ENCODE measurements around the gene ZNF618. TPM values are rescaled to one million over a fixed set of nuclear protein-coding genes. Genes with fewer than 3 reads are reported as not detected.
"Not testable (repeated sequence)": the region's sequence is repeated elsewhere in the genome, so short reads cannot be mapped to it uniquely, and the experiment has no call there.

ZNF618 gene
- total RNA-seq, 1 donor from 2014 or later, result 4.7 TPM

DNA sequence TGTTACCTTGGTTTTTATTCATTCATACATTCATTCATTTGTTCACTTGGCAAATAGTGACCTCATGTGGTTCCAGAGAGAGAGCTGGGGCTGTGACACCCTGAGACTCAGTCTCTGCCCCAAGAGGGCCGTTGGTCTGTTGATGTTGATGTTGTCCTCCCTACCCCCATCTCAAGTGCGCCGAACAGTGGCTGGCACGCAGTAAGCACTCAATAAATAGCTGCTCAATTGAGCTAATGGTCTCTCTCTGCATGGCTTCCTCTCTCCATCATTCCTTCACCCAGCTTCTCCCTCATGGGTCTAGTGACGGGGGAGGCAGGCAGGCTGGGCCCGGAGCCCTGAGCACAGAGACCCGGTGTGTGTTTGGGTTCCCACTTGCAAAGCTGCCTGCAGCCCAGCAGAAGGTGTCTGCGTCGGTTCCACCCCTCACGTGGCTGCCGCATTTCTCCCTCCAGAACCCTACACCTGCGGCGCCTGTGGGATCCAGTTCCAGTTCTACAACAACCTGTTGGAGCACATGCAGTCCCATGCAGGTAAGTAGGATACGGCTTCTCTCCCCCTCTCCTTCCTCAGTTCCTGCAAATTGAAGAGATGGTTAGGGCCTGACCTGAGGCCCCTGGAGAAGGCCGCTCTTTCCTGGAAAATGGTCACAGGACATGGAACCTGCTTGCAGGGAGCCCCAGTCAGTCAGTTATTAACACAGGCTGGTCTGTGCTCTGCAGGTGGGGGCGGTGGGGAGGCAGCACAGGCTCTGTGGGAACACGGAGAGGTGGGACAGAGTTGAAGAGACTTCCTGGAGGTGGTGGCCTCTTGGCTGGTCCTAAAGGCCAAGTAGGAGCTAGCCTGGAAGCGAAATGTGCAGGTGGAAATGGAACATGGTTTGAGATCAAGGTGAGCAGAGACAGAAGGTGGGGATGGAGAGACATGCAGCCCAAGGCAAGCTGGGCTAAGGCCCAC, 160.0 kb downstream of the ZNF618 start:
- Histone ChIP-seq H3K4me3 (ENCODE audit: low read length in 3 of 3) (no peak overlapping the region), H3K4me1 (ENCODE audit: control insufficient read depth in 3 of 3, insufficient read depth in 3 of 3, low read length in 3 of 3) (no peaks in the 10 kb centered on the region), H3K9me3 (ENCODE audit: control insufficient read depth in 3 of 3, low read length in 3 of 3) (no peaks in the 10 kb centered on the region), H3K36me3 (ENCODE audit: control insufficient read depth in 3 of 3, insufficient read depth in 3 of 3, low read length in 3 of 3) (peaks cover 12 to 29% (median 16%) of the 10 kb centered on the region in 3 donors), H3K27me3 (ENCODE audit: control insufficient read depth in 3 of 3, insufficient read depth in 3 of 3, low read length in 3 of 3) (no peaks in the 10 kb centered on the region), H3K27ac (ENCODE audit: low read depth, low read length) (no peak overlapping the region), H3K9ac (ENCODE audit: low read depth in 1 of 3, low read length in 3 of 3) (no peak overlapping the region)

DNA sequence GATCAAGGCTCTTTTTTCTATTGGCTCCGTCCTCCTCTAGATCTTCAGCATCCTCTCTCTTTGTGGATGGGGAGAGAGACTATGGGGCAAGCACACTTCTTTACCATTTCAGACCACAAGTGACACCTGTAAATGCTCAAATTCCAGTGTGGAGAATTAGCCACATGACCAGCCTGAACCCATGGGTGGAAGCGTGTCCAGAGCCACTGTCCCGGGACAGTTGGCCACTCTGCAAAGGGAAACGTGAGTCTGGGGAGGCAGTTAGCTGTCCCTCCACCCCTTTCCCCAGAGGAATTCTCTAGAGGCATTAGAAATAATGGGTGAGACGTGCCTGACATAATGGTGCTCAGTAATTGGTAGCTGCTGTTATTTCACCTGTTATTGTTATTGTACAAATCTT, 161.1 kb downstream of the ZNF618 start:
- peaks cover 12 to 29% (median 16%) of the 10 kb centered on the region in 3 donors for H3K36me3 ChIP-seq (ENCODE audit: control insufficient read depth in 3 of 3, insufficient read depth in 3 of 3, low read length in 3 of 3)
- no peak overlapping the region for H3K27ac ChIP-seq (ENCODE audit: low read depth, low read length)
- H3K4me3 ChIP-seq (ENCODE audit: low read length in 3 of 3), result no peak overlapping the region
- H3K9ac ChIP-seq (ENCODE audit: low read depth in 1 of 3, low read length in 3 of 3), result no peak overlapping the region
- H3K4me1 ChIP-seq (ENCODE audit: control insufficient read depth in 3 of 3, insufficient read depth in 3 of 3, low read length in 3 of 3), result no peaks in the 10 kb centered on the region
- H3K27me3 ChIP-seq (ENCODE audit: control insufficient read depth in 3 of 3, insufficient read depth in 3 of 3, low read length in 3 of 3), result no peaks in the 10 kb centered on the region
- H3K9me3 ChIP-seq (ENCODE audit: control insufficient read depth in 3 of 3, low read length in 3 of 3), result no peaks in the 10 kb centered on the region

DNA sequence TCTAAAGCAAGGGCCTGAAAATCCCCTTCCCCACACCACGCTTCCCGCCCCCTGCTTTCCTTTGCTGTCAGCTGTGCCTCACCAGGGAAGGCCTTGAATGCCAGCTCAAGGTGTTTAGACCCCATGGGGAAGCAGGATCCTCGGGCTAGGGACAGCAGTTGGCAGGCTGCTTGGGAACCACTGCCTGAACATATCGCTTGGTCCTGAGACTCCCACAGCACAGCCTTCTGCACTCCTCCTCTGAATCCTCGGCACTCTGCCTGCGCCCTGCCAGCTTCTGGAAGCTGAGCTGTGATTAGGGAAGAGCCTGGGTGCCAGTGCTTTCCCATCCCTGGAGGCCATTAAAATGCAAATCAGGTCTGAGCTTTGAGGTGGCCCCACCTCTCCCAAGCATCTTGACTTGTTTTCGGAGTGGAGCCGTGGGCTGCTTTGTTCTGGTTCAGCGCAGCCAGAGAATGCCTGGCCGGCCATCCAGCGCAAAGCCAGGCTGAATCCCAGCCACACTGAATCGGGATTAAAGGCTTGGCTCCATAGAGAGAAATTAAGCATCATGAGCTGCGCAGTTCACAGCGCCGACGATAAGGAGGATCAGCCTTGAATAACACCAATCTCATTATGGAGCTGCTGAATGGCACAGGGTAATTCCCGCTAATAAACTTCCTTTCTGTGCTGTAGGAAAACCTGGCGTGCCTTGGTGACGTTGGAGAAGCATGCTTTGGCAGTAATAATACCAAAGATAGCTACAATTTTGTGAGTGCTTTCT, 162.0 kb downstream of the ZNF618 start:
- H3K27ac ChIP-seq (ENCODE audit: low read depth, low read length), result no peak overlapping the region
- H3K9ac ChIP-seq (ENCODE audit: low read depth in 1 of 3, low read length in 3 of 3), result no peak overlapping the region
- H3K27me3 ChIP-seq (ENCODE audit: control insufficient read depth in 3 of 3, insufficient read depth in 3 of 3, low read length in 3 of 3), result no peaks in the 10 kb centered on the region
- H3K4me1 ChIP-seq (ENCODE audit: control insufficient read depth in 3 of 3, insufficient read depth in 3 of 3, low read length in 3 of 3), result no peaks in the 10 kb centered on the region
- H3K4me3 ChIP-seq (ENCODE audit: low read length in 3 of 3), result no peak overlapping the region
- no peaks in the 10 kb centered on the region for H3K9me3 ChIP-seq (ENCODE audit: control insufficient read depth in 3 of 3, low read length in 3 of 3)
- H3K36me3 ChIP-seq (ENCODE audit: control insufficient read depth in 3 of 3, insufficient read depth in 3 of 3, low read length in 3 of 3), result peaks cover 12 to 22% (median 16%) of the 10 kb centered on the region in 3 donors

DNA sequence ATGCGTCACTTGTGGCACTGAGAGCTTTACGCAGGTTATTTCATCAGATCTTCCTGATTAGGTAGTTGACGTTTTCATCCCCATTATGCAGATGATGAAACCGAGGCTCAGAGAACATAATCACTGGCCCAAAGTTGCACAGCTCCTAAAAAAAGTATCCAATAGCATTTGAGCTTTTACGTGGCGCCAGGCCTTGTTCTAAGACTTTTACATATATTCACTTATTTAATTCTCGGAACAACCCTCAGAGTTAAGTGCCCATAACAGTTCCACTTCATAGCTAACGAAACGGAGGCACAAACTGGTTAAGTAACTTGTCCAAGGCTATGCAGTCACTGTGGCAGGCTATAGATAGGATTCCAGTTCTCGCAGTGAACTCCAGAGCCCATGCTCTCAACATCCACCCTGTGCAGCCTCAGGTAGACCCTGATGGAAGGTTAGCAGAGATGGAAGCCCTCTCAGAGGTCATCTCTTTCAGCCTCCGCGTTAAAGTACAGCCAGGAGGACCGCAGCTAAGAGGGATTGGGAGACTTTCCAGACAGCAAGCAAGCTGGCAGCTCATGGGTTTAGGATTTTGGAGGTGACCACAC, 162.7 kb downstream of the ZNF618 start:
- Histone ChIP-seq H3K9me3 (ENCODE audit: control insufficient read depth in 3 of 3, low read length in 3 of 3) (no peaks in the 10 kb centered on the region), H3K4me1 (ENCODE audit: control insufficient read depth in 3 of 3, insufficient read depth in 3 of 3, low read length in 3 of 3) (no peaks in the 10 kb centered on the region), H3K36me3 (ENCODE audit: control insufficient read depth in 3 of 3, insufficient read depth in 3 of 3, low read length in 3 of 3) (peaks cover 12 to 22% (median 16%) of the 10 kb centered on the region in 3 donors), H3K27ac (ENCODE audit: low read depth, low read length) (no peak overlapping the region), H3K27me3 (ENCODE audit: control insufficient read depth in 3 of 3, insufficient read depth in 3 of 3, low read length in 3 of 3) (no peaks in the 10 kb centered on the region), H3K9ac (ENCODE audit: low read depth in 1 of 3, low read length in 3 of 3) (no peak overlapping the region), H3K4me3 (ENCODE audit: low read length in 3 of 3) (no peak overlapping the region)

DNA sequence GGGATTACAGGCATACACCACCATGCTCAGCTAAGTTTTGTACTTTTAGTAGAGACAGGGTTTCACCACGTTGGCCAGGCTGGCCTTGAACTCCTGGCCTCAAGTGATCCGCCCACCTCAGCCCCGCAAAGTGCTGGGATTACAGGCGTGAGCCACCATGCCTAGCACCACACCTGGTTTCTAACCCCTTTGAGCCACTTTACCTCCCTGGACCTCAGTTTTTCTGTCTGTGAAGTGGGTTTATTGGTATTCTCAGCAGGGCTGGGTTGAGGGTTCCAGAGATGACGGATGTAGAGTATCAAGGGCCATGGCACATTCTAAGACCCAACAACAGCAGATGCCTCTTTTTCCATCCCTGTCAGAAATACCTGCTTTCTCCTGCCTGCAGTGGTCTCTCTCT, 163.4 kb downstream of the ZNF618 start:
- Histone ChIP-seq H3K27me3 (ENCODE audit: control insufficient read depth in 3 of 3, insufficient read depth in 3 of 3, low read length in 3 of 3) (no peaks in the 10 kb centered on the region), H3K36me3 (ENCODE audit: control insufficient read depth in 3 of 3, insufficient read depth in 3 of 3, low read length in 3 of 3) (peaks cover 12 to 22% (median 16%) of the 10 kb centered on the region in 3 donors)

DNA sequence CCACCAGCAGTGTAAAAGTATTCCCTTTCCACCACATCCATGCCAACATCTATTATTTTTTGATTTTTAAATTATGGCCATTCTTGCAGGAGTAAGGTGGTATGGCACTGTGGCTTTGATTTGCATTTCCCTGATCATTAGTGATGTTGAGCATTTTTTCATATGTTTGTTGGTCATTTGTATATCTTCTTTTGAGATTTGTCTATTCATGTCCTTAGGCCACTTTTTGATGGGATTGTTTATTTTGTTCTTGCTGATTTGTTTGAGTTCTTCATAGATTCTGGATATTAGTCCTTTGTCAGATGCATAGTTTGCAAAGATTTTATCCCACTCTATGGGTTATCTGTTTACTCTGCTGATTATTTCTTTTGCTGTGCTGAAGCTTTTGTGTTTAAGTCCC, 167.6 kb downstream of the ZNF618 start:
- not testable (repeated sequence) for H3K4me3 ChIP-seq (ENCODE audit: low read length in 3 of 3); H3K27ac ChIP-seq (ENCODE audit: low read depth, low read length); H3K9ac ChIP-seq (ENCODE audit: low read depth in 1 of 3, low read length in 3 of 3); H3K9me3 ChIP-seq (ENCODE audit: control insufficient read depth in 3 of 3, low read length in 3 of 3); H3K27me3 ChIP-seq (ENCODE audit: control insufficient read depth in 3 of 3, insufficient read depth in 3 of 3, low read length in 3 of 3); H3K4me1 ChIP-seq (ENCODE audit: control insufficient read depth in 3 of 3, insufficient read depth in 3 of 3, low read length in 3 of 3)
- H3K36me3 ChIP-seq (ENCODE audit: control insufficient read depth in 3 of 3, insufficient read depth in 3 of 3, low read length in 3 of 3), result peaks cover 6 to 12% (median 10%) of the 10 kb centered on the region in 3 donors

More for the DNA sequence above, 163.4 kb downstream of the ZNF618 start:
- H3K9ac ChIP-seq (ENCODE audit: low read depth in 1 of 3, low read length in 3 of 3), result no peak overlapping the region
- H3K4me1 ChIP-seq (ENCODE audit: control insufficient read depth in 3 of 3, insufficient read depth in 3 of 3, low read length in 3 of 3), result no peaks in the 10 kb centered on the region
- H3K27ac ChIP-seq (ENCODE audit: low read depth, low read length), result no peak overlapping the region
- no peak overlapping the region for H3K4me3 ChIP-seq (ENCODE audit: low read length in 3 of 3)
- no peaks in the 10 kb centered on the region for H3K9me3 ChIP-seq (ENCODE audit: control insufficient read depth in 3 of 3, low read length in 3 of 3)

DNA sequence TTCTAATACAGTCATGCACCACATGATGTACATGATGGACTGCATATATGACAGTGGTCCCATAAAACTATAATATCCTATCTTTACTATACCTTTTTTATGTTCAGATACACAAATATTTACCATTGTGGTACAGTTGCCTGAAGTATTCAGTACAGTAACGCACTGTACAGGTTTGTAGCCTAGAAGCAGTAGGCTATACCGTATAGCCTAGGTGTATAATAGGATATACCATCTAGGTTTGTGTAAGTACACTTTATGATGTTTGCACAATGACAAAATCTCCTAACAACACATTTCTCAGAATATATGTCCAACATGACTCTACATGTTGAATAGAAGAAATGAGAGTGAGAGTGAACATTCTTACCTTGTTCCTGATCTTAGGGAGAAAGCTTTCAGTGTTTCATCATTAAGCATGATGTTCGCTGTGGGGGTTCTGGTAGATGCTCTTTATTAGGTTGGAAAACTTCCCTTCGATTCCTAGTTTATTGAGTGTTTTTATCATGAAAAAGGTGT, 170.2 kb downstream of the ZNF618 start:
- H3K27me3 ChIP-seq (ENCODE audit: control insufficient read depth in 3 of 3, insufficient read depth in 3 of 3, low read length in 3 of 3), result no peaks in the 10 kb centered on the region

DNA sequence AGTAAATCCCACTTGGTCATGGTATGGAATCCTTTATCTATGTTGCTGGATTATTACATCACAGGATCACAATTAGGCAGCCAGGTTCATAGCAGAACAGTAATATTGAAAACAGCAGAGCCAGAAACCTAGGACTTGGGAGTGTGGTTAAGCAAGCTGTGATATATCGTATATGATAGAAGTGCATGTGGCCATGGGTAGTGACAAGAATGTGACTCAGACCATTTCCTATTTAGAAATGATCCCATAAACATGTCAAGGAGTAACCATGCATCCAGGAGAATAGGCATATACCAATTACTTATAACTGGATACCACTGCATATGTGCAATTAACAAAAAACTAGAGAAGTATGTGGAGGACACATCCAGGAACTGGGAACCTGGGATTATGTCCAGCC, 170.8 kb downstream of the ZNF618 start:
- no peaks in the 10 kb centered on the region for H3K27me3 ChIP-seq (ENCODE audit: control insufficient read depth in 3 of 3, insufficient read depth in 3 of 3, low read length in 3 of 3)
- H3K4me1 ChIP-seq (ENCODE audit: control insufficient read depth in 3 of 3, insufficient read depth in 3 of 3, low read length in 3 of 3), result no peaks in the 10 kb centered on the region
- no peak overlapping the region for H3K27ac ChIP-seq (ENCODE audit: low read depth, low read length)
- H3K9me3 ChIP-seq (ENCODE audit: control insufficient read depth in 3 of 3, low read length in 3 of 3), result no peaks in the 10 kb centered on the region
- no peak overlapping the region for H3K4me3 ChIP-seq (ENCODE audit: low read length in 3 of 3)
- no peak overlapping the region for H3K9ac ChIP-seq (ENCODE audit: low read depth in 1 of 3, low read length in 3 of 3)
- H3K36me3 ChIP-seq (ENCODE audit: control insufficient read depth in 3 of 3, insufficient read depth in 3 of 3, low read length in 3 of 3), result peaks cover 22 to 35% (median 25%) of the 10 kb centered on the region in 3 donors

More for the DNA sequence above, 170.2 kb downstream of the ZNF618 start:
- Histone ChIP-seq H3K36me3 (ENCODE audit: control insufficient read depth in 3 of 3, insufficient read depth in 3 of 3, low read length in 3 of 3) (peaks cover 18 to 30% (median 25%) of the 10 kb centered on the region in 3 donors), H3K4me1 (ENCODE audit: control insufficient read depth in 3 of 3, insufficient read depth in 3 of 3, low read length in 3 of 3) (no peaks in the 10 kb centered on the region), H3K9me3 (ENCODE audit: control insufficient read depth in 3 of 3, low read length in 3 of 3) (no peaks in the 10 kb centered on the region), H3K27ac (ENCODE audit: low read depth, low read length) (no peak overlapping the region), H3K4me3 (ENCODE audit: low read length in 3 of 3) (no peak overlapping the region), H3K9ac (ENCODE audit: low read depth in 1 of 3, low read length in 3 of 3) (no peak overlapping the region)

DNA sequence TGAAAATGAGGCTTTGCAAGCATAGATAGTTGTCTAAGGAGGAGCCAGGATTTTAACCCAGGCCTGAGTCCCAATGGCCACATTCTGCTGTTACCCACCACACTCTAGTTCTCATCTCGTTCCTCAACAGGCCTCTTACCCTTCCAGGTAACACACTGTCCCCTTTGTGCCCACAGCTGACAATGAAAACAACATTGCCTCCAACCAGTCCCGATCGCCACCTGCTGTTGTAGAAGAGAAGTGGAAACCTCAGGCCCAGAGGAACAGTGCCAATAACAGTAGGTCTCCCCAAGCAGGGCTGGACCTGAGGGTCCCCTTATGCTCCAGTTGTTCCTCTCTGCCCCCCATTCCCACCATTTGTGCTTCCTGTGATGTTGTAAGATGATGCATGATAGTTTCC, 171.6 kb downstream of the ZNF618 start:
- Histone ChIP-seq H3K4me1 (ENCODE audit: control insufficient read depth in 3 of 3, insufficient read depth in 3 of 3, low read length in 3 of 3) (no peaks in the 10 kb centered on the region), H3K4me3 (ENCODE audit: low read length in 3 of 3) (no peak overlapping the region), H3K9me3 (ENCODE audit: control insufficient read depth in 3 of 3, low read length in 3 of 3) (no peaks in the 10 kb centered on the region), H3K36me3 (ENCODE audit: control insufficient read depth in 3 of 3, insufficient read depth in 3 of 3, low read length in 3 of 3) (peaks cover 22 to 37% (median 25%) of the 10 kb centered on the region in 3 donors), H3K27me3 (ENCODE audit: control insufficient read depth in 3 of 3, insufficient read depth in 3 of 3, low read length in 3 of 3) (no peaks in the 10 kb centered on the region), H3K9ac (ENCODE audit: low read depth in 1 of 3, low read length in 3 of 3) (no peak overlapping the region), H3K27ac (ENCODE audit: low read depth, low read length) (no peak overlapping the region)

Measured in skeletal muscle tissue (tissue), 4 donors.